Tibial artery (tissue), 4 donors: ENCODE data around the gene NSUN5.

ENCODE experiments used
- DNase-seq, 2 donors: peaks; one replicate each; pipeline ENCODE4 v3.0.0-alpha.2; 2019
- H3K27ac ChIP-seq, 2 donors: fragments of 200-600 bp; sonication (generic) in 1 of 2; 1 replicate in 1 of 2; 2 replicates in 1 of 2; pipeline ENCODE4 v1.5.1; 2018 to 2019; ENCODE audit warnings: mild to moderate bottlenecking in 1 of 2
- H3K27me3 ChIP-seq, 2 donors: fragments of 200-600 bp; sonication (generic) in 1 of 2; one replicate each; pipeline versions ENCODE4 v1.5.1 to v1.6.0; 2016 to 2019
- H3K36me3 ChIP-seq, 3 donors: fragments of 200-600 bp; sonication (generic) in 2 of 3; one replicate each; pipeline ENCODE4 v1.5.1; 2016 to 2019; ENCODE audit warnings: mild to moderate bottlenecking in 2 of 3
- H3K4me1 ChIP-seq, 4 donors: fragments of 200-600 bp; sonication (generic) in 2 of 4; 1 replicate in 3 of 4; 2 replicates in 1 of 4; pipeline ENCODE4 v1.5.1; 2016 to 2019
- H3K4me3 ChIP-seq, 2 donors: fragments of 200-600 bp; sonication (generic) in 1 of 2; 1 replicate in 1 of 2; 2 replicates in 1 of 2; pipeline ENCODE4 v1.5.1; 2018 to 2019; ENCODE audit warnings: mild to moderate bottlenecking in 2 of 2
- H3K9me3 ChIP-seq, 3 donors: fragments of 200-600 bp; sonication (generic) in 1 of 3; one replicate each; pipeline ENCODE4 v1.5.1; 2016 to 2019
- intact Hi-C: fragments of 100-400 bp; cut with DNase I; formaldehyde crosslinking; loops from one replicate; pipeline ENCODE4 v1.15.0; 2023; ENCODE audit warnings: low total_unique reads
- TF ChIP-seq, protein P1 (sequence below), 2 experiments: fragments of 200-600 bp in 1 of 2; fragments of 450-650 bp in 1 of 2; IDR thresholded peaks; one replicate each; pipeline ENCODE4 v1.5.1; 2017 to 2019; ENCODE audit warnings: antibody characterized with exemption in 2 of 2, mild to moderate bottlenecking in 1 of 2, moderate library complexity in 1 of 2

NSUN5 gene

DNA sequence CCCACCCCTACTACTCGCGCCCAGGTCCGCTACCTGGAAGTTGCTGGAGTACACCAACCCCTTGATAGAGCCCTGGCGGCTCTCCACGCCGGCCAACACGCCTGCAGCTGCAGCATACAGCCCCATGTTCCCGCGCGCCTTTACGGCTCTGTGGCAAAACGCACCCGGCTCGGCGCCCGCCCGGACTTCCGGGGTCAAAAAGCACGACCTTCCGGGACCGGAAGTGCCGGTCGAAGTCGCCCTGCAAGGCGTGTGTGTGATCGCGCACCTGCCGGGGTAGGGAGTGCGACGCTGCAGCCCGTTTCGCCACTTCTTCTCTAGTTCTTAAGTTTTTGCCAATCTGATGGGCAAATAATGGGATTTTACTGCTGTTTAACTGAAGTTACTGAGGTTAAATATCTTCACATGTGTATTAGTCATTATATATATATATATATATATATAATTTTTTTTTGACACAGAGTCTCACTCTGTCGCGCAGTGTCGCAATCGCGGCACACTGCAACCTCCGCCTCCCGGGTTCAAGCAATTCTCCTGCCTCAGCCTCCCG lies at the start of gene NSUN5:
Gene NSUN5 (minus strand): TSS at position 162 of the 550 bp plus-strand sequence. CDS start 36 bp downstream, at position 126.
- intact Hi-C loops: no loop called here
- H3K4me1 ChIP-seq: peaks cover 0 to 17% (median 9%) of the 10 kb centered on the region in 4 donors
- H3K9me3 ChIP-seq: no peaks in the 10 kb centered on the region
- peak within 1 kb of the TSS; percentile 53 to 76 for H3K27ac ChIP-seq
- DNase-seq: peak; percentile 82 to 90
- peak within 1 kb of the TSS; percentile 67 to 76 for H3K4me3 ChIP-seq
- TF ChIP-seq, protein P1, sequence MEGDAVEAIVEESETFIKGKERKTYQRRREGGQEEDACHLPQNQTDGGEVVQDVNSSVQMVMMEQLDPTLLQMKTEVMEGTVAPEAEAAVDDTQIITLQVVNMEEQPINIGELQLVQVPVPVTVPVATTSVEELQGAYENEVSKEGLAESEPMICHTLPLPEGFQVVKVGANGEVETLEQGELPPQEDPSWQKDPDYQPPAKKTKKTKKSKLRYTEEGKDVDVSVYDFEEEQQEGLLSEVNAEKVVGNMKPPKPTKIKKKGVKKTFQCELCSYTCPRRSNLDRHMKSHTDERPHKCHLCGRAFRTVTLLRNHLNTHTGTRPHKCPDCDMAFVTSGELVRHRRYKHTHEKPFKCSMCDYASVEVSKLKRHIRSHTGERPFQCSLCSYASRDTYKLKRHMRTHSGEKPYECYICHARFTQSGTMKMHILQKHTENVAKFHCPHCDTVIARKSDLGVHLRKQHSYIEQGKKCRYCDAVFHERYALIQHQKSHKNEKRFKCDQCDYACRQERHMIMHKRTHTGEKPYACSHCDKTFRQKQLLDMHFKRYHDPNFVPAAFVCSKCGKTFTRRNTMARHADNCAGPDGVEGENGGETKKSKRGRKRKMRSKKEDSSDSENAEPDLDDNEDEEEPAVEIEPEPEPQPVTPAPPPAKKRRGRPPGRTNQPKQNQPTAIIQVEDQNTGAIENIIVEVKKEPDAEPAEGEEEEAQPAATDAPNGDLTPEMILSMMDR (IDR thresholded peaks at IDR 0.05): no peak
- H3K36me3 ChIP-seq: peaks cover 13 to 37% (median 14%) of the 10 kb centered on the region in 3 donors
- H3K27me3 ChIP-seq: no peaks in the 10 kb centered on the region

DNA sequence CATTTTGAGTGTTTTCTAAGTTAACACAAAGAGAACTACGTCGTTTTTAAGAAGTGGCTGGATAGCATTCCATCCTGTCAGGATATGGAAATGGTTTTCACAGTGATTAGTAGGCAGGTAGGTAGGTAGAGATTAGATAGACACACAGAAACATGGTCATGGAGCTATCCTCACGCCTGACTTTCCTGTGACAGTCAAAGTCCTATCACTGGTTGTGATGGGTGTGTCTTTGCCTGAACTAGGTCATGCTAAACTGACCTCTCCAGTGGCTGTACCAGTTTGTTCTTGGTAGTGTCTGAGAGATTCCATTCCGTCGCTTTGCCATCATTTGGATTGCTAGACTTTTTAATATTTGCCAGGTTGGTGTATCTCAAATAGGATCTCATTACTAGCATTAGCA lies 47.5 kb upstream of the NSUN5 start:
- intact Hi-C loops: no loop called here
- TF ChIP-seq, protein P1 (IDR thresholded peaks at IDR 0.05): no peak
- Histone ChIP-seq H3K4me3 (no peak overlapping the region), H3K27ac (no peak overlapping the region), H3K4me1 (peaks cover 0 to 12% (median 9%) of the 10 kb centered on the region in 4 donors), H3K9me3 (no peaks in the 10 kb centered on the region), H3K27me3 (peaks cover 0 to 9% of the 10 kb centered on the region in 2 donors), H3K36me3 (no peaks in the 10 kb centered on the region)
- no peak for DNase-seq

DNA sequence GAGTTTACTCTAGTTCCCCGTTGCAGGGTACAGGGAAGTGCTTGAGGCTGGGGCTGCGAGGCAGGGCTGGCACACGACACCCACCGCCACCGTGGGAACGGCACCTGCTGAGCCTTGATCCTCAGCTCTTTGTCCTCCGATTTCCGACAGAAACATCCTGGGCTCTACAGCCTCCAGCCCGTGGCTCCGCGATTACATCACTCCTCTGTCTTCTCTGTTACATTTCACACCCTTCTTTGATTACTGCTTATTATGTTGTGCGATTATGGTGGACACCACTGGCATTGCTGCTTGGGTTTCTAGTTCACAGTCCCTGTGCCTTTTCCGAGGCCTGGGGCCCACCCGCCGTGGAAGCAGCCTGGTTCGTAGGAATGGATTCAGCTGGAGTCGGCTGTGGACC lies 46.2 kb upstream of the NSUN5 start:
- peaks cover 0 to 6% of the 10 kb centered on the region in 2 donors for H3K27me3 ChIP-seq
- no peaks in the 10 kb centered on the region for H3K9me3 ChIP-seq
- intact Hi-C loops: no loop called here
- no peak overlapping the region for H3K27ac ChIP-seq
- no peak for DNase-seq
- H3K36me3 ChIP-seq: no peaks in the 10 kb centered on the region
- H3K4me1 ChIP-seq: peaks cover 0 to 12% (median 9%) of the 10 kb centered on the region in 4 donors
- H3K4me3 ChIP-seq: no peak overlapping the region
- TF ChIP-seq, protein P1 (IDR thresholded peaks at IDR 0.05): no peak

DNA sequence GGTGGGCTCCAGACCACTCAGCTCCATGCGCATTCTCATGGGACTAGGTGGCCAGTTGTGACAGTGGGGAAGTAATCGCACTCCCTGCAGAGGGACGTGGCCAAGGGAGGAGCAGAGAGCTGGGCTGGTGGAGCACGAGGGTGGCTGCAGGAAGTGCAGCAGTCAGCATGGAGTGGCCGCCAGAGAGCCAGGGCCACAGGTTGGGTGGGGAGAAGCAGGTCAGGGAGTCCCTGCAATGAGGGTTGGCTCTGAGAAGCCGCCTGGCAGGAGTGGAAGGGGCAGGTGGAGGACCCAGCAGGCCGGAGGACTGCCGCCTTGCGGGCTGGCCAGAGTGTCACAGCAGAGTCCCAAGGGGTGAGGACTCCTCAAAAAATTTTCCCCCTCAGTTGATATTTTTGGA lies 45.6 kb upstream of the NSUN5 start:
- Histone ChIP-seq H3K4me1 (peaks cover 0 to 12% (median 9%) of the 10 kb centered on the region in 4 donors), H3K9me3 (no peaks in the 10 kb centered on the region), H3K36me3 (no peaks in the 10 kb centered on the region), H3K4me3 (no peak overlapping the region), H3K27me3 (peaks cover 0 to 4% of the 10 kb centered on the region in 2 donors), H3K27ac (no peak overlapping the region)
- TF ChIP-seq, protein P1 (IDR thresholded peaks at IDR 0.05): no peak
- DNase-seq: peak in 1 of 2 donors; percentile 29
- intact Hi-C loops: no loop called here

DNA sequence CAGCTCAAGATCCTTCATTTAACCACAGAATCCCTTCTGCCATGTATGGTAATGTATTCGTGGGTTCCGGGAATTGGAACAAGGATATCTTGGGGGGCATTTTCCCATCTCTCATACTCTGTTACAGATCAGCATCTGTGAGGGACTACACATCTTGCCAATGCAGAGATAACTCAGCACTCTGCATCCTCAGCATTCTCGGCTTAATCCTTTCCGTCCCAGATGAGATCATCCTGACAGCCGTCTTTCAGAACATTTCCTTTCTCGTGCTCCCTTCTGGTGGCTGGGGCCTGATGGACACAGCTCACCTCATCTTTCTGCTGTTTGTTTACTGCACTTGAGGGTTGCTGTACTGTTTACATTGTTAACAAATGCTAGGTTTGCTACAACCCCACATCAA lies 44.6 kb upstream of the NSUN5 start:
- peaks cover 0 to 8% (median 3%) of the 10 kb centered on the region in 4 donors for H3K4me1 ChIP-seq
- no peak for DNase-seq
- TF ChIP-seq, protein P1 (IDR thresholded peaks at IDR 0.05): no peak
- no peaks in the 10 kb centered on the region for H3K36me3 ChIP-seq
- intact Hi-C loops: no loop called here
- H3K4me3 ChIP-seq: no peak overlapping the region
- no peaks in the 10 kb centered on the region for H3K9me3 ChIP-seq
- H3K27me3 ChIP-seq: peaks cover 0 to 4% of the 10 kb centered on the region in 2 donors
- H3K27ac ChIP-seq: no peak overlapping the region
